ENCODE measurements around the gene TMA7. TPM values are rescaled to one million over a fixed set of nuclear protein-coding genes. Genes with fewer than 3 reads are reported as not detected.
A peak's percentile ranks its signal among the peaks of the same experiment; 100 is the strongest.

The TMA7 gene
- total and polyA plus RNA-seq, 2 of the 13 experiments (the other 11 are each of a cell fraction or from before 2014, with no cell fraction given): 100 to 486 TPM

- TF ChIP-seq PAXIP1 (CRISPR knock-in tag; conservative IDR thresholded peaks at IDR 0.05) (no peak), BHLHE40 (IDR thresholded peaks at IDR 0.05; ENCODE audit: low read length) (no peak), PRDM4 (CRISPR knock-in tag; IDR thresholded peaks at IDR 0.05; ENCODE audit: borderline replicate concordance) (no peak), PHF5A (CRISPR knock-in tag; IDR thresholded peaks at IDR 0.05; ENCODE audit: low read depth, unreplicated experiment) (no peak), HNRNPL (IDR thresholded peaks at IDR 0.05; ENCODE audit: low read depth, low read length) (peak; percentile 62; the same call in 1 of the 2 replicates), YY1 (IDR thresholded peaks at IDR 0.05; ENCODE audit: insufficient read depth, insufficient replicate concordance, low read depth, low read length) (no peak), ZNF709 (CRISPR knock-in tag; IDR thresholded peaks at IDR 0.05) (0 out of 2 replicates have a peak, but pooled peaks have one; percentile 41), FOXO4 (CRISPR knock-in tag; conservative IDR thresholded peaks at IDR 0.05) (no peak), ZSCAN31 (CRISPR knock-in tag; IDR thresholded peaks at IDR 0.05; ENCODE audit: low read depth) (no peak), HES4 (CRISPR knock-in tag; IDR thresholded peaks at IDR 0.05; ENCODE audit: borderline replicate concordance) (0 out of 2 replicates have a peak, but pooled peaks have one; percentile 53), SALL2 (CRISPR knock-in tag; IDR thresholded peaks at IDR 0.05) (no peak), ZNF503 (CRISPR knock-in tag; IDR thresholded peaks at IDR 0.05) (no peak), ATF7 (IDR thresholded peaks at IDR 0.05) (no peak), ATF7 (CRISPR knock-in tag; IDR thresholded peaks at IDR 0.05) (no peak), ZNF484 (CRISPR knock-in tag; IDR thresholded peaks at IDR 0.05; ENCODE audit: borderline replicate concordance, low read depth) (no peak), MTERF4 (CRISPR knock-in tag; IDR thresholded peaks at IDR 0.05) (no peak), HNF4A (CRISPR knock-in tag; IDR thresholded peaks at IDR 0.05) (no peak), FOSL1 (CRISPR knock-in tag; IDR thresholded peaks at IDR 0.05; ENCODE audit: borderline replicate concordance) (no peak)
These were observed 42.0 kb upstream of the TMA7 start (continued) for GRCh38 chr3:48397767-48398681.
